Epithelial cell of esophagus (primary cell): ENCODE results near the gene NUDT22.
A peak's percentile ranks its signal among the peaks of the same experiment; 100 is the strongest.

Experiments
- DNase-seq: peaks from one replicate; pipeline ENCODE4 v3.0.0; 2010; ENCODE audit warnings: low read depth
- H3K4me3 ChIP-seq: 2 replicates; pipeline ENCODE4 v1.5.1; 2011; ENCODE audit warnings: mild to moderate bottlenecking, low read length, control low read depth
- CTCF ChIP-seq: IDR thresholded peaks from 2 replicates; pipeline ENCODE4 v1.5.1; 2011; ENCODE audit warnings: low read depth, mild to moderate bottlenecking, low read length, control low read depth, inconsistent platforms; ENCODE audit not compliant: insufficient read depth; ENCODE audit errors: missing control alignments

Gene NUDT22

GRCh38 chr11:64198511-64198910, 27.6 kb upstream of the NUDT22 start:
- DNase-seq = no peak
- TF ChIP-seq CTCF = no peak
- H3K4me3 ChIP-seq = no peak overlapping the region

- DNase-seq = no peak
- no peak for TF ChIP-seq CTCF
- H3K4me3 ChIP-seq = no peak overlapping the region
Measured at GRCh38 chr11:64201543-64201942, 24.5 kb upstream of the NUDT22 start.

GRCh38 chr11:64202992-64203391, 23.1 kb upstream of the NUDT22 start:
- H3K4me3 ChIP-seq = no peak overlapping the region
- TF ChIP-seq CTCF = no peak
- DNase-seq = no peak

GRCh38 chr11:64203421-64204079, 22.5 kb upstream of the NUDT22 start:
- no peak for TF ChIP-seq CTCF
- no peak overlapping the region for H3K4me3 ChIP-seq
- no peak for DNase-seq

GRCh38 chr11:64204080-64204440, 22.0 kb upstream of the NUDT22 start:
- no peak for TF ChIP-seq CTCF
- no peak for DNase-seq
- H3K4me3 ChIP-seq = no peak overlapping the region

- H3K4me3 ChIP-seq = no peak overlapping the region
- peak; percentile 94 for DNase-seq
- peak; percentile 88 for TF ChIP-seq CTCF
Measured at GRCh38 chr11:64204464-64204989, 21.5 kb upstream of the NUDT22 start.
